Astrocyte of the cerebellum (primary cell): ENCODE results near the gene NXF2.

Source experiments
- DNase-seq: peaks from one replicate; pipeline ENCODE4 v3.0.0-alpha.2; 2011; ENCODE audit warnings: low read depth
- H3K4me3 ChIP-seq: 2 replicates; pipeline ENCODE4 v1.5.1; 2011; ENCODE audit warnings: mild to moderate bottlenecking, low read depth, low read length, moderate library complexity
- CTCF ChIP-seq: IDR thresholded peaks from 2 replicates; pipeline ENCODE4 v1.5.1; 2012; ENCODE audit warnings: low read length, low read depth, moderate library complexity, mild to moderate bottlenecking; ENCODE audit errors: missing control alignments
- in situ Hi-C: cut with HindIII; loops from 2 replicates; pipeline ENCODE4 v1.10.0; 2017; ENCODE audit warnings: low sequenced_read_pairs

NXF2 gene

GRCh38 chrX:102345916-102346315 is 98.9 kb downstream of the NXF2 start:
- peak; percentile 13 for DNase-seq
- H3K4me3 ChIP-seq: no peak overlapping the region
- TF ChIP-seq CTCF: peak; percentile 80
- in situ Hi-C loops: no loop called here
